ENCODE measurements around the gene SH2D3A.
"Not testable (repeated sequence)": the region's sequence is repeated elsewhere in the genome, so short reads cannot be mapped to it uniquely, and the experiment has no call there.

The SH2D3A gene

DNA sequence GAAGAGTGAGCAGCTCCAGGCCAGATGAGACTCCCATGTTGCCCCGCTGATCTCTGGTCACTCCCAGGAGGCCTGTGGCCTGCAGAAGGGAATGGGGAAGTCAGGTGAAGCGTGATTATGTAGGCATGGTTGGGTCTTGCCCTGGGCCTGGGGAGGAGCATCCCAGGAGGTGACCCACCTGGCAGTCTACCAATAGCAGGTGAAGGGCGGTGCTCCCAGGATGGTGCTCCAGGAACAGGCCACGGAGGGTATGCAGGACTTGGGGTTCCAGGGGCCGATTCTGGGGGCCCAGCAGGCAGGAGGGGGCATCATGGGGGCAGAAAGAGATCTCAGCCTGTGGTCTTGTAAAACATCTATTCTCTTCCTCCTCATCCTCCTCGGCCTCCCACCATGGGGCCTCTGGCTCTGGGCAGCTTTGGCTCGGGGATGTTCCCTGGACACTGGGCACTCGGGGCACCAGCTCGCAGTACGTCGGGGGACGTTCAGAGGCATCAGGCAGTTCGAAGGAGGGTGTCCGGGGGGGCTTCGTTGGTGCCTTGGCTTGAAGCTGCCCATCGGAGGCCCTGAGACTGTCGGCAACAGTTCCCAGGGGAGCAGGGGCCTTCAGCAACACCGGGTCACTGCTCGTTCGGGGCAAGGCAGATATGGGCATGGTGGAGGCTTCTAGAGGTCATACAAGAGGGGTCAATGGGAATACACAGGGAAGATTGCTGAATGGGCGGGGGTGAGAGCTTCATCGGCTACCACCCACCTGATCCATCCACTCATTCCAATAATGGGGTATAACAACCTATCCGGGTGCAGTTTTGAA, 12.4 kb downstream of the SH2D3A start:
- no peak for DNase-seq

DNA sequence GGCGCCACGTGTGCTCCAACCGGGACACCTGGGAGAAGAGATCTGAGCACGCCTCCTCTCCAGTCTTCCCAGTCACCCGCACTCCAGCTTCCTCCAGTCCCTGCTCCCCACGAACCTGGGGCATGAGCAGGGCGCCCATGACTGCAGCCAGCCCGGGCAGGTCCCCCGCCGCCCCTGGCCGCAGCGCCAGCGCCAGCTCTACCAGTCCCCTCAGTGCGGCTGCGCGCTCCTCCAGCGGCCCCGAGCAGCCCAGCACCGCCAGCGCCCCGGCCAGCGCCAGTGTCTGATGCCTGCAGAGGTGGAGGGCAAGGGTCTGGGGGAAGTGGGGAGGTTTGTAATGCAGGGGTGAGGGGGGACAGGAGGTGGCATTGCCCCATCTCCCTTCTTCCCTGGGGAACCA, 13.1 kb downstream of the SH2D3A start:
- no peak for DNase-seq

DNA sequence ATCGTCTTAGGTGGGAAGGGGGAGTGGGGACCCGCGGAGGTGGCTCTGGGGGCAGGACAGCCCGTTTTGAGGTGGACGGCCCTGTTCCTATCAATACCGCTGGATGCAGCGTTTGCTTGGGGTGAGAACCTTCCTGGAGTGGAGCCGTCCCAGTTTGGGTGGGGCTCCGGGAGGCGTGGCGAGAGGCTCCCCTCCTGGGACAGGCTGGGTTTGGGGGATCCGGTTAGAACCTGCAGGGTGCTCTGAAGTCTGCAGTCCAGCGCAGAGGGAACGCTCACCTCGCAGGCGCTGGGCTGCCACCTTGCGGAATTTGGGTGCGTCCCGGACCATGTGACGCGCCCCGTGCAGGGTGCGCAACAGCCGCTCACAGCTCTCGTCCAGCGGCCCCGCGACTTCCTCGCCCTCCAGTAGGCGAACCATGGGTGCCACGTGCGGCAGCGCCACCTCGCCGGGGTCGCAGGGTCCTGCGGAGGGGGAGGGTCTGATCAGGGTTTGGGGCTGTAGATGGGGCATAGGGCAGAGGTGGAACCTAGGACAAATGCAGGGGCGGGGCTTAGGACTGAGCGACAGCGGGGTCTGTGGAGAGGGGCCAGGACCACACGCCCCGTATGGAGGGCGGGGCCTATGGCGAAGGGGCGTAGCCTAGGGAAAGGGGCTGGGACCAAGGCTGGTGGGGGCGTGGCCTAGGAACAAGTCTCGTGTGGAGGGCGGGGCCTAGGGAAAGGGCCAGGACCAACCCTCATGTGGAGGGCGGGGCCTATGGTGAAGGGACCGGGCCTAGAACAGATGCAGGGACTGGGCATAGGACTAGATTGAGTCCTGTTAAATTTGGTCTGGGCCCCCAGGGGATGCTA, 13.8 kb downstream of the SH2D3A start:
- peak; percentile 82 to 87 for DNase-seq

DNA sequence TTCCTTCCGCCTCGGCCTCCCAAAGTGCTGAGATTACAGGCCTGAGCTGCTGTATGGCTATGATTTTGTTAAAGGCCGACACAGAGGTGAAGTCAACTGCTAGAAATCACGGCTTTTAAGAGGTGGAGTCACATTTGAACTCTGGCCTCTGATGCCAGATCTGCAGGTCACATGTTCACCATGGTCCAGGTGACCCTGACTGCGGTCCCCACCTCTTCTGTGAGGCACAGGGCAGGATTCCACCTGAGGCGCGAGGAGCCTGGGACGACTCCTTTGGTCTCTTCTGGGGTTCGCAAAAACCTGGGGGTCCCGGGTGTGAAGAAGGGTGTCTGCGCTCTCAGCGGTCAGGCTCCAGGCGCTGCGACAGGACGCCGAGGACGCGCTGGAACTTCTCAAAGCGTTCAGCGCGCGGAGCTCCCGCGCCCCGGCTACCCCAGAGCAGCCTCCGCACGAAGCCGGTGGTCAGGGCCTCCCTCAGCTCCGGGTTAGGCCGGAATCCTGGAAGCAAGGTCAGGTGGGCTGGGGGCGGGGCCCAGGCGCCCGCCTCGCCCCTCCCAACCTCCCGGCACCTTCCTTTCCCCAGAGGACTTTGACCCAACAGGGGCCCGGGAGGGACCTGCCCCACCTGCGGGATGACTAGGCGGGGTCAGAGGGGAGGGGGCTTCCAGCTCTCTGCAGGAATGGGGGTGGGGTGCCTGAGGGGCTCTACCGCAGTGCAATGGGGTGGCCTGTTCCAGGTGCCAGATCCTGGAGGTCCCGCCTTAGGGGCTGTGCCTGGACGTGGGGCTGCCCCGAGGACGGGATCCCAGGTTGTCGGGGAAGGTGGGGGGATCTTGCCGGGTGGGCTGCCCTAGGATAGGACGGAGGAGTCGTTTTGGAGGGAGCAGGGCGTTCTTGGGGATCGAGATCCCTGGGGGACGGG, 14.7 kb downstream of the SH2D3A start:
- DNase-seq: no peak

DNA sequence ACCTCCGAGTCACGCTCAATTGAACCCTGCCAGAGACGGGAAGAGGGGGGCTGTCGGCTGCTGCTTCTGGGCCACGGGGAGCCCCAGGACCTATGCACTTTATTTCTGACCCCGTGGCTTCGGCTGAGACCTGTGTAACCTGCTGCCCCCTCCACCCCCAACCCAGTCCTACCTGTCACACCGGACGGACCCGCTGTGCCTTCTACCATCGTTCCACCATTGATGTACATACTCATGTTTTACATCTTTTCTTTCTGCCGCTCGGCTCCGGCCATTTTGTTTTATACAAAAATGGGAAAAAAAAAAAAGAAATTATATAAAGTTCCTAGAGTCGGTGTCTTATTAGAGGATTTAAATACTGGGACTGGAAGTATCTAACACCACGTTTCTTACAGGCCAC, 16.0 kb downstream of the SH2D3A start:
- no peak for DNase-seq

DNA sequence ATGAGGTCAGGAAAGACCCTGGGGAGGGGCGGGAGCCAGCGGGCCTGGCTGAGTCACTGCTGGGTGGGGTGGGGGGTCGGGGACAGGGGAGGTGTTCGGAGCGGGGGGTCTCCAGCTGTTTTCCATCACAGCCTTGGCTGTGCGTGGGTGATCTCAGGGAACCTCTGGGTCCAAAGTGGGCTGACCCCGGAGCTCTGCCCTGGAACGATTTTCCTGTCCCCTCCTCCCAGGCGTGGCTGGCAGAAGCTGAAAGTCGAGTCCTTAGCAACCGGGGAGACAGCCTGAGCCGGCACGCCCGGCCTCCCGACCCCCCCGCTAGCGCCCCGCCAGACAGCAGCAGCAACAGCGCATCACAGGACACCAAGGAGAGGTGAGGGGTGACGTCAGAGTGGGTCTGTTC, 17.2 kb downstream of the SH2D3A start:
- DNase-seq: no peak

DNA sequence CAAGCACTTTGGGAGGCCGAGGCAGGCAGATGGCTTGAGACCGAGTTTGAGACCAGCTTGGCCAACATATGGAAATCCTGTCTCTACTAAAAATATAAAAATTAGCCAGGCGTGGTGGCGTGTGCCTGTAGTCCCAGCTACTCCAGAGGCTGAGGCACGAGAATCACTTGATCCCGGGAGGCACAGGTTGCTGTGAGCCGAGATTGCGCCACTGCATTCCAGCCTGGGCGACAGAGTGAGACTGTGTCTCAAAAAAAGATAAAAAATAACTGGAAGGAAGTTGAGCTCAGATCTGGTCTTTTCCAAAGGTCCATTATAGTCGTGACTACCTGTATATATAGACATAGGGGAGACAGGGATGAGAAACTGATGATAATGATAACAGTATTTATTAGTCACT, 18.7 kb downstream of the SH2D3A start:
- not testable (repeated sequence) for DNase-seq

DNA sequence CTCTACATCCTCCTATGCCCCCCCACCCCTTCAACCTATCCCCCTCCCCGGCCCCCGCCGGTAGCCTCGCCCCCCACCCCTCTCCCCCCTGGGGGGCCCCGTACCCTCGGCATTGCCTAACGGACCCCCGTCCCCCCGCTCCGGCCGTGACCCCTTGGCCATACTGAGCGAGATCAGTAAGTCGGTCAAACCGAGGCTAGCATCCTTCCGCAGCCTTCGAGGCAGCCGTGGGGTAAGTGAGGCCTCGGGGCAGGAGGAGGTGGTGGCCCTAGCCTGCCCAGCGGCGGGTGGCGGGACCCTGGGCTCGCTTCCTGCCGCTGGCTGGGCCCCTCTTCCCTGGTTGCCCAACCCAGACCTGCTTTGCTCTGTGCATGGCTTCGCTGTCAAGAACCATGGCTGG, 21.3 kb downstream of the SH2D3A start:
- DNase-seq: no peak

DNA sequence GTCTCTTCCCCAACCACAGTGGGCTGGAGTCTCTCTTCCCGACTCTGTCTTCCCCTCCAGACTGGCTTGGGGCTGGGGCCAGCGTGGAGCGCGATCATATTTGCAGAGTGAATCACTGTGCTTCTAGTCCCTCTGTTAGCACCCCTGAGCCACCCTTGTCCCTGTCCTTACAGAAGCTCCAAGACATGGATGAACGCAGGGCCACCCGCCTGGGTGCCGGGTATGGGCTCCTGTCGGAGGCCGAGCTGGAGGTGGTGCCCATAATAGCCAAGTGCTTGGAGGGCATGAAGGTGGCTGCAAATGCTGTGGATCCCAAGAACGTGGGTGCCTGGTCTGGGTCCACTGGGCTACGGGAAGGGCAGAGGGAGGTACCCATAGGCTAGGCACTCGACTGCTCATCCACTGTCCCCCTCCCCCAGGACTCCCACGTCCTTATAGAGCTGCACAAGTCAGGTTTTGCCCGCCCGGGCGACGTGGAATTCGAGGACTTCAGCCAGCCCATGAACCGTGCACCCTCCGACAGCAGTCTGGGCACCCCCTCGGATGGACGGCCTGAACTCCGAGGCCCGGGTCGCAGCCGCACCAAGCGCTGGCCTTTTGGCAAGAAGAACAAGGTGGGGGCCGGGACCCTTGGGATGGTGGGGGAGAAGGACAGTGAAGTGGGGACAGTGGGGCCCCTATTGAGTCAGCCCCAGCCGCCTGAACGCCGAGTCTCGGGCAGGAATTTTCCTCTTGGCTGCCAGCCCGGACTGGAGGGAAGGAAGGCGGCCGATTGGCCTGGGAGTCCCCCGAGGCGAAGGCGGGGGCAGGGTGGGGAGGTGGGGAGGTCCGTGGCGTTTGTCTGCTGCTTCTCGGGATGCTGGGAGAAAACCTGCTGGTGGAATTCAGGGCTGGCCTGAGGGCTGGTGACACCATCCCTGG, 22.6 kb downstream of the SH2D3A start:
- no peak for DNase-seq

DNA sequence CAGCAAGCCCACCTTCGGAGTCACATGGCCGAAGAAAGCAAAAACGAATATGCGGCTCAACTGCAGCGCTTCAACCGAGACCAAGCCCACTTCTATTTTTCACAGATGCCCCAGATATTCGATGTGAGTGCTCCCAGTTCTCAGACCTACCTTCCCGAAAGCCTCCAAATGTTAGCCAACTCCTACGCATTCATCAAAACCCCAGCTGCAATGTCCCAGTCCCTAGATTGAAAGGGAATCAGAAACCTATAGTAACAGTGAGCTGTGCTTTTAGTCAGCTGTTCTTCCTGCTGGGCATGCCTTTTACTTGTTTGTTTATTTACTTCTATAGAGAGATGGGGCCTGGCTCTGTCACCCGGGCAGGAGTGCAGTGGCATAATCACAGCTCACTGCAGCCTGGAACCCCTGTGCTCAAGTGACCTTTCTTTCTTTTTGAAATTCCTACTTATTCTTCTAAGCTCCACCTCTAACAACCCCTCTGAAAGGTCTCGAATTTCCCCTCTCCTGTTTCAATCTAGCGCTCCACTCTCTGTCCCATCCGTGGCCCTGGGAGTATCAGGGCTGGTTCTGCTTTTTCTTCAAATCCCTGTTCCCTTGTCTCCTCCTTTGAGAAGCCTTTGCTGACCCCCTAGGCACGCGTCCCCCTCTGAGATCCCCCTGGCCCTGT, 23.4 kb downstream of the SH2D3A start:
- no peak for DNase-seq

DNA sequence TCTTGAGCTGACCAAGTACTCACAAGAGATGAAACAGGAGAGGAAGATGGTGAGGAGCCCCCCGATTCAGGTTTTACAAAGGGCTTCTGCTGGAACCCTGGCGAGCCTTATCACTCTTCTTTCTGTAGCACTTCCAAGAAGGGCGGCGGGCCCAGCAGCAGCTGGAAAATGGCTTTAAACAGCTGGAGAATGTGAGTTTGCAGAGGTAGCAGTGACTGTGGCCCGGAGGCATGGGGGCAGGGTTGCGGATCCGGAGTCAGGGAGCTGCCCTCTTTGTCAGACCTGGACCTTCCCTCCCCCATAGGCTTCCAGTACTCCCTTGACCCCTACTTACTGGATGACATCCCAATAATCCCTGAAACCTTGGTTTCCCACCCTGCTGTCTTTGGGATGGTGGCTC, 24.2 kb downstream of the SH2D3A start:
- DNase-seq: no peak

DNA sequence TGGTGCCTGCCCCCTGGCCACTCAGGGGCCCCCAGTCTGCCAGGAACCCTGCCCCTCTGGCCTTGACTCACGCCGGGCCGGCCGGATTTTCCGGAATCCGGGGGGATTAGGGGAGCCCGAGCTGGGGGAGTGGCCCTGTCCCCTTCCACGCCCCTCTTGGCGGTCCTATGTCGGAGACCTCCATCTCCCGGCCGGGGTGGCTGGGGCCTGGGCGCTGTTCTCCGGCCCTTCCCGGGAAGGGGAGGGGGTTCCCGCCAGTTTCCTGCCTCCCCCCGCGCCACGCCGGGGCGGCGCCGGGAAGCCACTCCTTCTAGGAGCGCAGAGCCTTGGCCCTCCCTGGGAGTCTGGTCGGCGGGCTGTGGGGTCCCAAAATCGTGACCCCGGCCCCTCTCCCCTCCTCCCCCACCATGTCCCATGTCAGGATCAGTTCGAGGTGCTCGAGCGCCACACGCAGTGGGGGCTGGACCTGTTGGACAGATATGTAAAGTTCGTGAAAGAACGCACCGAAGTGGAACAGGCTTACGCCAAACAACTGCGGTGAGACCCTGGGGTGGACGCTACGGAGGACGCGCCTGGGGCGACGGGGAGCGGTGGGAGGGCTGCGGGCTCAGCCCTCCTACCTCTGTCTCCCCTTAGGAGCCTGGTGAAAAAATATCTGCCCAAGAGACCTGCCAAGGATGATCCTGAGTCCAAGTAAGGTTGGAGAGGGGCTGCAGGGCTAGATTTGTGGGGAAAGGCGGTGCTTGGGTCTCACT, 26.5 kb downstream of the SH2D3A start:
- DNase-seq: no peak

DNA sequence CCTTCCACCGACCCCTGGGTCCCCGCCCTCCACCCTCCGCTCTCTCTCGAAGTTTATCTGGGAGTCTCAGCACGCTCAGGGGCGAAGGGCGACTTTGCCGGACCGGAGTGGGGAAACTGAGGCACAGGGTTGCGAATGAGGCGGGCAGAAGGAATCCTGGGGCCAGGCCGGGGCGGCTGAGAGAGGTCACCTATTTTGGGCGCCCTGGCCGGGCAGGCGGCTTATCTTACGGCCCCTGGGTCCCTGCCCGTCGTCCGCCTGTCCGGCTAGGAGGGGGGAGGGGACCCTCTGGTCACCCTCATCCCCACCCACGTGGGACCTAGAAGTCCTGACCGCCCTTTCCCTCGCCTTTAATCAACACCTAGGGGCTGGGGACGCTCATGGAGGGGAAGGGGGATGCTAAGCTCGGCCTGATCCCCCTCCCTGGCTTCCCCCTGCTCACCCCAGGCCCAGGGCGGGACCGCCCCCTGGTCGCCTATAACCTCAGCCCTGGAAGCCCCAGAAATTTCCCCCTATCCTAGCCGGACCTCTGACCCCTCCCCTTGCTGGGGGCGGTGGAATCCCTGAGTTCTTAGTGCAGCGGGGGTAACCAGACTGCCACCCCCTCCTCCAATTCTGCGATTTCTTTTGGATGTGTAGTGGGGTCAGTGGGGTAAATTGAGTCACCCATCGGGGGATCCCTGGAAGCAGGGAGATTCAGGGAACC, 27.2 kb downstream of the SH2D3A start:
- DNase-seq: no peak

DNA sequence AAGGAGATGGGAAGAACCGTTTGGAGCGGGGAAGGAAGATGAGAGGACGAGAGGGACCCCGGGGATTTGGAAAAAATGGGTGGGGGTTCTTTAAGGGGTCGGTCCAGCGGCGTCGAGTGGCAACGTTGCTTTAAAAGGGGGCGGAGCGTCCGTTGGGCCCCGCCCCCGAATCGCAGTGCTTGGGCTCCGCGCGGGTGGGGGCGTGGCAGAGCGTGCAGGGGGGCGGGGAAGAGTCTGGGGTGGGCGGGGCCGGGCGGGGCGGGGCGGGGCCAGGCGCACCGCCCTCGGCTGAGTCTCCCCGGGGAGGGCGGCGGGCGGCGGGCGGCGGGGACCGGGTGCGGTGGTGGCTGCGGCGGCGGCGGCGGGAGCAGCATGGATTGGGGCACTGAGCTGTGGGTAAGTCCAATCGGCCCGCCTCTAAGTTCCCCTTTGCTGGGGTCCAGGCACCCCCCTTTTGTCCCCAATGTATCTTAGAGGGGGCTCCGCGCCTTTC, 27.8 kb downstream of the SH2D3A start, which contains the start of gene TRIP10:
TSS of gene TRIP10 (plus strand) at position 291 of the 493 bp plus-strand sequence. CDS start at position 373, 82 bp downstream.
- peak; percentile 73 to 85 for DNase-seq

DNA sequence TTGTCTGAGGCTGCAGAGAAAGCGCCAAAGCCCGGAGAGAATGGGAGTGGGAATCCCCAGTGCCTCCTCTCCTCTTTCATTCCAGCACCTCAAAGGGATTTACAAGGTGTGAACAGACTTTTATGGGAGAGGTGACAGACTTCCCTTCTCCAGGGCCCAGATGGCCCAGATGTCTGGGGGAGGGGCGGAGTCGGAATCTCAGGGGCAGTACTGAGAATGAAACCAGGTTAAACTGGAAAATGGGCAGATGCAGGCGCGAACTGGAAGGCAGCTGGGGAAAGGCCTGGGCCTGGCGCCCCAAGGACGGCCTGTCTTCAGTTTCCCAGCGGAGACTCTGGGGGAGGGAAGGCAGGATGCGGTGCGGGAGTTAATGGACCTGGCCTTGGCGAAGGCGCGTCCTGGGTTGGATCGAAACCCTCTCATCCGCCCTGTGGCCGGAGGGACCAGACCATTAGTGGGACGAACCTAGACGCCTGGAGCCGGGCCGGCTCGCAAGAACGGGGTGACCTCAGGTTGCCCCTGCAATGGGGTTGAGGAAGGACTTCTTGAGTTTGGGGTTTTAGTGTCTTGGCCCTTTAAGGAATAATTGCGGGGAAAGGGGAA, 28.3 kb downstream of the SH2D3A start:
- peak in 1 of 2 donors; percentile 25 for DNase-seq

DNA sequence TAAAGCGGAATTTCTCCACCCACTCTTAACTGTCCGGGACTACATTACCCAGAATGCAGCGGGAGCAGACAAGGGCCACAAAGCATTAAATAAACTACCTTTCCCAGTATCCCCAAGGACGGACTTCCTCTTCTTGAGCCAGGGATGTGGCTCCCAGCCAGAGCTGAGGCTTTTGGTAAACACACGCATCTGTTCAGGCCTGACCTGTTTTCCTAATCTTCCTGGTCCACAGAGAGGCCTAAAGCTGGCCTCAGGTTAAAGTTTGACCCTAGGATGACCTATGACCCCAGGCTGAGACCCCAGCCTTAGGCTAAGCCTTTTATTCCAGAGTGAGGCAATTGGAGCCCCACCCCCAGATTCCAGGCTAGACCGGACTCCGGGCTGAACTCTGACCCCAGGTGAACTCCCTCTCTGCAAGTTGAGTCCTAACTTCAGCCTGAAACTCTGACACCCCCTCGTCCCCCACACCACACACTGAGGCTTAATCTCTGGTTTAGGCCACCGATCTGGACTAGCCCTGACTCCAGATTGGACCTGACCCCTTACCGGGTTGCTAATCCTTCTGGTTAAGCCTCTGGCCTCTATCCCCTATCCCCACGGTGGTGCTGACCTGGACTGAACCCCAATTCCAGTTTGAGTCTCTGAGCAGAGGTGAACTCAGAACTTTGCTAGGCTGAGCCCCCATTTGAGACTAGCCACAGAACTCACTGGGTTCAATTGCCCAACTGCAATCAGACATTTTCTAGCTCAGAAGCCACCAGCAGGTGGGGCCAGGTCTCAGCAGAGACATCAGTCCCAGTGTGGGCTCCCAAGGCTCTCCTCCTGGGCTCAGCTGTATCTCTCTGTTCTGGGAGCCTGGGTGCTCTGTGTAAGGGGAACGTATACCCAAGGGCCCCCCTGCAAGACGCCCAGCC, 29.1 kb downstream of the SH2D3A start:
- peak; percentile 68 to 69 for DNase-seq

DNA sequence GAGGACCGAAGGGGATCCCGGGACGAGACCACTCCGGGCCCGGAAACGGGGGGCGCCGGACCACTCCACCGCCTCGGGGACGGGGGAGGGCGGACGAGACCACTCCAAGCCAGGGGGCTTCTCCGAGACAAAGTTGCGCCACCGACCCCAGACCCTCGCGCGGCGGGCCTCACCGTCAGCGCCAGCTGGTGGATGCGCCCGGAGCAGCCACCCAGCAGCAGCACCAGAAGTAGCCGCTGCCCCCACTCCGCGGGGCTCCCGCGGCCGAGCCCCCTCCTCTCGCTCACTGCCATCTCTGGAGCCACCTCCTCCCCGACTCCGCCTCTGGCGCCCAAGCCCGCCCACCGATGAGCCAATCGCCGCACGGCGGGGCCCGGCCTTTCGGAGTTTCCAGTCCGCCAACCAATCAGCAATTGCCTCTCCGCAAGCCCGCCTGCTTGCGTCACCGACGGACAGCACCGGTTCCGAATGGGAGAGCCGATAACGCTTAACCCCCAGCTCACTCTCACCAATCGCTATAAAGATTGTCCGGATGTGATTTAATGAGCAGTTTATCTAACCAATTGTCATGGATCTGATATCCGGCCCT, 29.9 kb downstream of the SH2D3A start, which contains the start of gene GPR108:
TSS of gene GPR108 (minus strand) at position 297 of the 589 bp plus-strand sequence. CDS start at position 293, 4 bp downstream.
- DNase-seq: peak; percentile 97 to 98
